Astrocyte of the hippocampus (primary cell): ENCODE data around the gene AATF.

Experiments used
- DNase-seq: peaks from one replicate; pipeline ENCODE4 v3.0.0; 2011; ENCODE audit warnings: low read depth, low spot score

AATF gene

DNA sequence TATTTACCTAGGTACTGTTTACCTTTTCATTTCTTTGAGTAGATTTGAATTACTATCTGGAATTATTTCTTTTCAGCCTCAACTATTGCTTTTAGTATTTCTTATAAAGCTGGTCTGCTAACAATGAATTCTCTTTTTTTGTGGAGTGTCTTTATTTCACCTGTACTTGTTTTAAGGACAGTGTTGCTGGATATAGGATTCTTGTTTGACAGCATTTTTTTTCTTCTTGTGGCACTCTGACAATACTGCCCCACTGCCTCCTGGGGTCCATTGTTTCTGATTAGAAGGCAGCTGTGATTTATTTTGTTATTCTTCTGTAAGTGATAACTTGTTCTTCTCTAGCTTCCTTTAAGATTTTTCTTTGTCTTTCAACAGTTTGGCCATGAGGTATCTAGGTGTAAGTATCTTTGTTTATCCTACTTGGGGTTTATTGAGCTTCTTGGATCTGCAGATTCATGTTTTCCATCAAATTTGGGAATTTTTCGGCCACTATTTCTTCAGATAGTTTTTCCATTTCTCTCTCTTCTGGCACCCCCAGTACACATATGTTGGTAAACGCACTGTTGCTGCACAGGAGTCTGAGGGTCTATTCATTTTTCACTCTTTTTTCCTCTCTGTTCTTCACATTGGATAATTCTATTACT, 130.4 kb downstream of the AATF start:
- no peak for DNase-seq

DNA sequence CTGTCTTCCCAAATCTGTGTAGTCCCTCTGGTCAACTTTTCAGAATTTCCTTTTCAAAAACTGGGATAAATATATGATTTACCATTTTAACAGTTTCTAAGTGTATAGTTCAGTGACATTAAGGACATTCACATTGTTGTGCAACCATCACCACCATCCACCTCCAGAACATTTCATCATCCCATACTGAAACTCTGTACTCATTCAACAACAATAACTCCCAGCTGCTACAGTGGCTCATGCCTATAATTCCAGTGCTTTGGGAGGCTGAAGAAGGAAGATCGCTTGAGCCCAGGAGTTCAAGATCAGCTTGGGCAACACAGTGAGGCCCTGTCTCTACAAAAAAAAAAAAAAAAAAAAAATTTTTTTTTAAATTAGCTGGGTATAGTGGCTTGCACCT, 131.0 kb downstream of the AATF start:
- no peak for DNase-seq

DNA sequence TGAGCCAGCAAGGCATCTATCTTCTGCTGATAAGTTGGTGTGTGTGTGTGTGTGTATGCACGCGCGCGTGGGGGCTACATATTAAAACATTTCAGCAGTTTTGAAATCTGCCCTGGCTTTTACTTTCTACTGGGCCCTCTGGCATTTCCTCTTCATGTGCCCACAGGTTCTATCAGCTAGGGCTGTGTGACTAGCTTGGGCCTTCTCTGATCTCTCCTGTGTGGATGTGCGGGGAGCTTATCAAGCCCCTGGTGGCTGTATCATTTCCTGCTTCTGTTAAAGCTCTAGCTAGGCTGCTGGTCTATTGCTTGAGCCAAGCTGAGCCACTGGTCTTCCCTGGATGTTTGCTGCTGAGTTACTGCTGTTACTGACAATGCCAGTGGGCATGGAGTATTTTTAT, 132.5 kb downstream of the AATF start:
- no peak for DNase-seq

DNA sequence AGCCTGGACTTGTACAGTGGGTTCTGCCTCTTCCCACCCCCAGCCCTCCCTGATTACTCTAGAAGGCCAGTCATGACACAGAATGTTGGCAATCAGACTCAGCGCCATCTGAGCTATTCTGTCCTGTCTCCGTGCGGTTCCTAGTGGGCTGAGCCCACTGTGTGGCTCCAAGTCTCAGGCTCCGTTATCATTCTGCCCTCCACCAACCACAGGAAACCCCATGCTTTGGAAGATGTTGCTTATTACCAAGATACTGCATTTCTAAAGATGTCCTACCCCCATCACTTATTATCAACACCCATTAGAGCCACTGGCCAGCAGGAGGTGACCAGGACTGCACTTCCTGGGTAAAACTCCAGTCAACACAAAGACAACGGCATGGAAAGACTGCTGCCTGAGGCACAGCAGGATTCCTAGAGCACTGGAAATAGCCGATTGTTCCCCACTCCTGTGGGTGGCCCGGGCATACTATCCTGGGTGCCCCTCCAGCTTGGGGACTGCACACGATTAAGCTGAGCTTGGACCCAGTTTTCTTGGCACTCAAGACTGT, 133.6 kb downstream of the AATF start:
- DNase-seq = no peak

DNA sequence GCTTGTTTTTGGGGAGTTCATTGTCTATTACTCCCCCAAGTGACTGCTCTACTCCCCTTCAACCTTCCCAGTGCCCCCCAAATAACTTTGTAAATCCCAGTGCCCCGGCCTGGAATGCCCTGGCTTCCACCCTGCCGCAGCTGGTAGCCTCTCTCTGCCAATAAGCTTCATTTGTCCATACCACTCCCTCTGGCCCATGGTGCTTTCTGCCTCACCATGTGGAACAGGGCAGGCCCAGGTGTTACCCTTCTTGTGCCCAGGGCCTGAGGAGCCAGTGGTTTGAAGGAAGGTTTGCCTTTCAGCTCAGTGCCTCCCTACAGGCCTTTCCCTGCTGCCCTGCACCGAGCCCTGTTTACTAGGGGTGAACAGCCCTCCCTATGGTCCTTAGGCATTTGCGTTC, 134.2 kb downstream of the AATF start:
- no peak for DNase-seq

DNA sequence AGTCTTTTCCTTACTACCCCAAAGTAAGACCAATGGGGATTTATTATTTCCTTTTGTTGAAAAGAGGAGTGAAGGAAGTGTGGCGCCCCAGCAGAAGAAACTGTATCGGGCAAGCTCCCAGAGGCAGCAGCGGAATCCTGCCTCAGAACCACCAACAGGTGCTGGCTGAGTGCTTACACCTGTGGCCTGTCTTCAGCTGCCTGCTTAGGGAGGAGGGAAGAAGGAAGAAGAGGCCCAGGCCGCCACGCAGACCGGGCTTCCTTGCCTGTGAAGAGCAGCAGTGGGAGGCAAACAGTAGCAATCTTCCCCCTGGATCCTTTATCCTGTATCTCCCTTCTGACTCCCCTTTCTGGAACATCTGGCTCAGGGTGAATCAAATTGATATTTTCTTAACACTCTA, 134.7 kb downstream of the AATF start:
- DNase-seq = no peak

DNA sequence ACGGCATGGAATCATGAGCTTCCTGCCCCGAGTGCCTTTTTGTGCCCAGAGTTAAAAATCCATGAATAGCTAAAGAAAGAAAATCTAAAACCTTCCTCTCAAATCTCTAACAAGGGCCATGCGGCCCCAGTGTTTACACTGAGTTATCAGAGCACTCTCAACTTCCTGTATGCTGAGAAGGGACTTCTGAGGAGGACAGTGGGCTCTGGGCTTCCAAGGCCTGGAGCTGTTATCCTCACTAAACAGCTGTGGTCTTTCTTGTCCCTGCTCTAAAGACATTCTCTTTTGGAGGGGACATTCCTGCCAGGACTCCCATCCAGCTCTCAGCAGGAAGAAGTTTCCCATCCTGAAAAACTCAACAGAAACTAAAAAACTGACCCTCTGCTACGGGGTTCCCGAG, 135.6 kb downstream of the AATF start:
- DNase-seq = no peak

DNA sequence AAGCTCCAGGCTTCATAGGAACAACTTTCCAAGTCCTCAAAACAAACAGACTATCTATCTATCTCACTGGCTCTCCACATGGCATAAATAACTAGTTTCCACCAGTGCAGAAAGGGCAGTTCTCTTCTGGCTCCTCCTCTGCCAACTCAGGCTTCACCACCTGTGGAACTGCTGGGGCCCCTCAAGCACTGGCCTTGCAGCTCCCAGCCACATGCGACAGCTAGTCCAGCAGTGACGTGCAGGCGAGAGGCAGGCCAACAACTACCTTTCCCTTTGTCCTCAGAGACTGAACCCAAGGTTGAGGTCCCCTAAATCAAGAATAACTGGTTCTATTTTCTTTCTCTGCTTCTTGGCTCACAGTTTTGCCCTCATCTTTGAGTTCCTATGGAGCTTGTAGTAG, 137.6 kb downstream of the AATF start:
- DNase-seq = no peak

DNA sequence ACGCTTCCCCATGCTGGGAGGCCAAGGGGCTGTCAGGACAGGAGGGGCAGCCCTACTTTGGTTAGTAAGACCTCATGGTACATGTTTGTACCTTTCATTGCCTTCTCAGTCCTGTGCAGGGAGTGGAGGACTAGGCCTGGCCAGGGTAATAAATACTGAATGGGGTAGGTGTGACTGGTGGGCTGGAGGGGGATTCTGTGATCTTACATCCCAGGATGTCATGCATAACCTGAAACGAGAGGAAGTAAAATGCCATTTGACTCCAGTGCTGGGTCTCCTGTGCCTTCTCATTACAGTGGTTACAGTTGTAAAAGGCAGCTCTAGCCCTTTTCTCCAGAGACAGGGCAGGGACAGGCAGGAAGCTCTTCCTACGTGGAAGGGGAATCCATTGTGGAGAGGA, 138.2 kb downstream of the AATF start:
- no peak for DNase-seq

DNA sequence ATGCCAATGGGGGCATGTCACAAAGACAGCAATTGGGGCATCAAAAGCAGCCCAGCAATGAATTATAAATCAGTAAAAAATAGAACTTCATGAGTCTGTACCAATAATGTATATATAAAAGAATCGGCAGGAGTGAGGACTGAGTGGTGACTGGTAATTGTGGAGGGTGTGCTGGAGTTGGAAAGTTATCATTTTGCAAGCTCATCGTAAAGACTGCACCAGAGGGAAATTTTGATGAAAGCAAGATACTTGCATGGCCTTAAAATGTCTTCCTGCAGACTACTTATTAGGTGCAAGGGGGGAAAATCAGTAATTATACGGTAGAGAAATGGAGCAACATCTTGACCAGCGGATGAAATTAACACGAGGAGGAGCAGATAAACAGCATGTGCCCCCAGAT, 138.9 kb downstream of the AATF start:
- DNase-seq = no peak

DNA sequence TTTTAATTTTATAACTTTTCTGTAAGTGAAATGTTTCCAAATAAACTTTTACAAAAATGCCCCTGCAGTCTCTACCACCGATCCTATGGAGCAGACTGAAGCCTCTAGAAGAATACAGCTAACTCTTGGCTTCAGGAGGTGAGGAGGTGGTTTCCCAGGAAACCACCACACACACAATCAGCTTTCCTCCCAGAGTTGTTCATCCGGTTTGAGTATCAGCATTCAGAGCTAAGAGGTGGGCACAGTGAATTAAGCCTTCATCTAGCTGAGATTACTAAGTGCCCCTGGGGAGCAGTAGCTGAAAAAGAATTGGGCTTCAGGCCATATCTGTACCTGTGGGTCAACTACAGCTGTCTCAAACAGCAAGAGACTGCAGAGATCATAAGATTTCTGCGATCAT, 139.7 kb downstream of the AATF start:
- DNase-seq = peak; percentile 17

DNA sequence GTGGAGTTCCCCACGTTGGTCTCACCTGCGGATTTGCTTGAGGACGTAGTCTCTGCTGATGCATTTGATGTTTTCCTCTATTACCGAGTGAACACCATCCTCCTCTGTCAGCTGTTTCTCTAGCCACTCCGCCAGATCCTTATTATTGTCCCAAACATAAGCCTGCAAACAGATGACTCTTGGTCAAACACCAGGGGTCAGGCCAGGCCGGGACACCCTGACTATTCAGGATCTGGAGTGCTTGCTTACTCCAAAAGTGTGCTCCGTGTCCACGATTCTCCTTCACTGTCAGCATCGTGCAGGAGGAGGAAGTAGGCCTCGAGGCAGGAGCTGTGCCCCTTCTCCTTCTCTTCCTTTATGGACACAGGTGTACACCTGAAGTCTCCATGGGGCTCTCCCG, 140.2 kb downstream of the AATF start:
- DNase-seq = no peak

DNA sequence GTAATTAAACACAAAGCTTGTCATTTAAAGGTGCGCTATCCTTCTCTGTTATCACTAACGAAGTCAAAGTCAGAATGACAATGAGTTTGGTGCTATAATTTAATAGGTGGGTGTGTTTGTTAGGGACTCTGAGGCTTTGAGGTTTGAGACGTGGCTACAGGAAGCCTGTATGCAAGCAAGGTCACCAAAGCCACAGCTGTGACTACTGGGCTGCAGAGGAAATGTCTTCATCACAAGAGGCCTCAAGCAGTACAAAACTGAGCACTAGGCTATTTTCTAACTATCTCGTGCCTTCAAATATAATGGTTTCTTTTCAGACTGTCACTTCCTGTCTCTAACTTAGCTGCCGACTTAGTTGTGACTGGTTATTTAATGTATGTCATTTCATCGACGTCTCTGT, 141.2 kb downstream of the AATF start:
- DNase-seq = no peak

DNA sequence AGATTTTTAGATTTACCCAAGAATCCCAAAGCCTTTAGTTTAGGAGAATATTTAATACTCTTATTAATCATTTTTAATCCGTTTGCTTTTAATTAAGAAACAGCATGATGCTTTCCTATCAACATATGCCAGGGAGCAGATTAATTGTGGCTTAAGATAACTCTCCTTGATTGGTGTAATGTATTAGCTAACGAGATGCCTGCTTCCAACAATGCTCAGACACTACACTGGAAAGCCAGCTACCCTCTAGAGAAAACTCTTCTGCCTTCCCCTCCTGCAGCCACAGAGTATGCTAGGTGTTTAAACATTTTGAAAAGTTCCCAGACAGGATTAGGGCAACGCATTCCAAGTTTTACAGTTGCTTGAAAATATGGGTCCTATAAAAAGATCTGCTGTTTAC, 142.2 kb downstream of the AATF start:
- DNase-seq = no peak

DNA sequence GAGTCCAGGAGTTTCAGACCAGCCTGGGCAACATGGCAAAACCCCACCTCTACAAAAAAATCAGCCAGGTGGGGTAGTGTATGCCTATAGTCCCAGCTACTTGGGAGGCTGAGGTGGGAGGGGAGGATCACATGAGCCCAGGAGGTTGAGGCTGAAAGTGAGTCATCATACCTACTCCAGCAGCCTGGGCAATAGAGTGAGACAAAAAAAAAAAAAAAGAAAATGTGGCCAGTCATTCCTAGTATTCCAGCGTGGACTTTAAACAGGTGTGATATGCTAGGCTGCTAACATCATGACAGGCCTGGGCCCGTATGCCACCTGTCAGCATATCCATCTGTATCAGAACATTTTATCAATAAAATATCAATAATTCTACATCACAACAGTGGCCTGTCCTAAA, 143.3 kb downstream of the AATF start:
- DNase-seq = no peak

DNA sequence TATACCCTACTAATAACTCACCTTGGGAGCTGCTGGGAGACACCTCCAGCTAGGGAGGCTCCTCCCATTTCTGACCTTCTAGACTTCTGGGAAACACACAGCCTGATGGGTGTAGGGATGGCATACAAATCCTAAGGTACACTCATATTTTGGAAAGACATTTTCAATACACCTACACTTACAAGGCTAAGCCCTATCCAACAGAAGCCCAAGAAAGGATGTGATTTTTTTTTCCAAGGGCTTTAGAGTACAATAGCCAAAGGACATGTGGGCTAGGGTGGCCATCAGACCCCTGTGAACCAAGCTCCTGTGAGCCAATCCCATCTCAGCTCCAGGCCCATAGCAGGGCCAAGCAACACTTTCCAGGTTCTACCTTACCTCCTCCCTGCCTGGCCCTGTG, 143.9 kb downstream of the AATF start:
- DNase-seq = no peak

DNA sequence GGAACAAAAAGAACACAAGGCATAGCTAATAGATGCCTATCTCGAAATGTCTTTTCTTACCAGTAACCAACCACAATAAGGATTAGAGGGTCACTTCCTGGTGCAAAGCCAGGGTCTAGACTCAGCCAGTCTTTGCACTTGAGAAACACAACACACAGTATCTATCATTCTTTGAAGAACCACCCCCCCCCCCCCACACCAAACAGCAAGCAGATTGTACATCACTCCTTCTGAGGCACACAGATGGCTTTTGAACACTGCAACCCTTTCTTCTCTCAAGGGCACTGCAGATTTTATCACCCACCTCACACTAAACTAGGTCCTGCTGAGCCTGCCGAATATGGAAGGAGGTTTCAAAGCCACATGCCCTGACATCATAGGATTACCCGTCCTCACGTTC, 145.6 kb downstream of the AATF start:
- no peak for DNase-seq

DNA sequence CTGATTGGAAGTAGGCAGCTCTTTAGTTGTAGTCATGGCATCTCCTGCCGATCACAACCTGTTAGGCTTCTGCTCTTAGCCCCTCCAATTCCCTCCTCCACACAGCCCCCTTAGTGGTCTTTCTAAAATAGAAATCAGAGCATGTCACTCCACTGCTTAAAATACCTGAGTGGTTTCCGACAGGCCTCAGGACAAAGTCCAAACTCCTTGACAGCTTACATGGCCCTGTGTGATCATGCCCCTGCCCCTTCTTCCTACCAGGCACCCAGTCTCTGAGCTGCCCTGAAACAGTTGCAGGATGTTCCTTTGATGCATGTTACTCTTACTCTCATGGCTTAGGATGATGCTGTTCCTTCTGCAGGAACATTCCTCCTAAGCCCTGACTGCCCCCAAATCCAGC, 147.3 kb downstream of the AATF start:
- DNase-seq = no peak

DNA sequence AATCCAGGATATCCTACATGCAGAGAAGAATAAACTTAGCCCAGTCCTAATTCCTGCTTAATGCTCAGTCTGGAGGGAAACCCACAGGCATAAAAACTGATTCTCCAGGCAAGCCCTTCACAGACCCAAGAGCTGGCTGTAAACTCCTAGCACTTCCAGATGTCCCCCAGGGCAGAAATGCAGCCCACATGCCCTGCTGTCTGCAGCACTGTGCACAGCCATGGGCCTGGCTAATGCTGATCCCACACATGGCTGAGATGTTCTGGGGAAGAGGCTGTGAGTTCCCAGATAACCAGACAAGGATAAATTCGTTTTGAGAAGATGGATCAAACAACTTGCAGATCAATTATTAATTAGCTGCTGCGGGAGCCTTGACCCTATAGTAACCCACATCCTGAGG, 148.4 kb downstream of the AATF start:
- DNase-seq = no peak

DNA sequence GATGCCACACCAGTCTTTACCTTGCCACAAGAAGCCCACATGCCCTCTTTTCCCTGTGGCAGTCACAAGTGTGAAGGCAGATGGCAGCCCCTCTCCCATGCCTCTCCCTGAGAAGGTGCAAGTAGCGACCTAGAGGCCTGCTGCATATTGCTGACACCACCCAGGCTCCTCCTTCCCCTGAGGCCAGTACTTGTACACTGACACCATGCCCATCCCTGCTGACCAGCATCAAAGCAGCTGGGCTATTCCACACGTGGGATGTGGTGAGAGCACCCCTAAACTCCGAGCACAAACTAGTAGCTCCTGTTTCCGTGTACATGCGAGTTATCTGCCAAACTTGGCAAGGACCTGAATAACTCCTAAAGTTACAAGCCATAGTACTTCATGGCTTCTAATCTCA, 149.4 kb downstream of the AATF start:
- no peak for DNase-seq

DNA sequence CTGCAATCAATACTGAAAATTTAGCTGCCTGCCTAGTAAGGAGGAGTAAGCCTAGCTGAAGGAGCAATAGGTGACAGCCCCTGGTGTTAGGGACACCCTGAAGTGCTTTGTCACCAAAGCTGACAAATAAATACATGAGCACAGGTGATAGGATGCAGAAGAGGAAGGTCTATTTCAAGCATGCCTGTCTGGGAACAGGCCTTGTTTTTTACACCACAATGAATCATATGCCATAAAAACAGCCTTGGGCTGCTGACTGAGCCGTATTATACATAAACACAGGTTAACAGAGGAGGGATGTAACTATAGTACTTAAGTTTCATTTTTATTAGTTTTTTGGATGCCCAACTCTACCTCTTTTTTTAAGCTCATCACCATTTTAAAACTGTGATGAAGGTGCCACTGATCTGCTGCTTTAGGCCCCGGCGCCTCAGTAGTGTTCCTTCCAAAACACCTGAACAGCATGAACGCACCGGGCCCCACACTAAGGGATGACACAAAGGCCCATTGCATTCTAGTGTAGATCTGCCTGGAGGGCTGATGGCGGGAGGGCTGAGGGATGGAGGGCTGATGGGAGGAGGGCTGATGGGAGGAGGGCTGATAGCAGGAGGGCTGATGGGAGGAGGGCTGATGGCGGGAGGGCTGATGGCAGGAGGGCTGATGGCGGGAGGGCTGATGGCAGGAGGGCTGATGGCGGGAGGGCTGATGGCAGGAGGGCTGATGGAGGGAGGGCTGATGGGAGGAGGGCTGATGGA, 150.3 kb downstream of the AATF start:
- no peak for DNase-seq

DNA sequence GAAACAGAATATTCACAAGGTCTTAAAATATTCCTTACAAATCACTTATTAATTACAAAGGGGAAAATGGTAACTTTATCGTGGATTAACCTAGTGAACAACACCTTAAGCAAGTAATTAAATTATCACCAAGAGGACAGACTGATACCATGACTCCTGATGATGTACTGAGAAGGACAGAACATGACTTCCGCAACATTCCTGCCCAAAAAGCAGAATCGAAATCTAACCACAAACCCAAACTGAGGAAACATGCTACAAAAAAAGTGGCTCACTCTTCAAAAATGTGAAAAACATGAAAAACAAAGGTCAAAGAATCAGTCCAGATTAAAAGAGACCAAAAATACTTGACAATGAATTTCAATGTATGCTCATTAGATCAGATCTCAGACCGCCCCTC, 151.5 kb downstream of the AATF start:
- peak; percentile 17 for DNase-seq

DNA sequence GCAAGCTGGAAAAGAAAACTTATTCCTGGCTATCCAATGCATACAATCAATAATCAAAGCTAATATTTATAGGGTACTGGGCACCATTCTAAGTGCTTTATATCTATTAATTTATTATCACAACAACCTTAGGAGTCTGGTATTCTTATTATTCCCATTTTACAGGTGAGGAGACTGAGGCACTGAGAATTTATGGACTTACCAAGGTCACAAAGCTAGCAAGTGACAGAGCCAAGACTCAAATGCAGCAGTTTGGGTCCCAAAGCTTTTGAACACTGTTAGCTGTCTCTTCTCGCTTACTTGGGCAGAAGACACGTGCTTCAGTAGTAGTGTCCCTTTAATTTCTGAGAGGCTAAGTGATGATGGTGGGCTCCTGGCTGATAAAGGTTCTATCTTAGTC, 152.6 kb downstream of the AATF start:
- DNase-seq = no peak
